A673 (cell line): ENCODE data around the gene ARMH1. TPM values are rescaled to one million over a fixed set of nuclear protein-coding genes. Genes with fewer than 3 reads are reported as not detected.

Experiments used
- BruUV-seq: library from RNA; stranded (reverse); fragments of 400-500 nt; replicated peaks from 2 replicates; lab custom pipeline; 2021; lab: Mats Ljungman, UMichigan
- CTCF ChIA-PET: fragments of 300-600 bp; sonication (Branson Sonifier 250); formaldehyde crosslinking; loops from one replicate; lab custom pipeline; 2022; ENCODE audit warnings: antibody characterized with exemption; lab: Charles Lee
- POLR2A ChIA-PET: fragments of 300-600 bp; sonication (Branson Sonifier 250); formaldehyde crosslinking; loops from one replicate; lab custom pipeline; 2022; ENCODE audit warnings: antibody characterized with exemption; ENCODE audit not compliant: low non-redundant PET; lab: Charles Lee
- DNase-seq: peaks from one replicate; pipeline ENCODE4 v3.0.0-alpha.2; 2015; ENCODE audit warnings: low spot score
- H3K27ac ChIP-seq: fragments of 200-600 bp; sonication (generic); 2 replicates; pipeline ENCODE4 v1.5.1; 2016; ENCODE audit warnings: mixed run types, low read depth, mild to moderate bottlenecking, mixed read lengths, antibody characterized with exemption, low read length; ENCODE audit not compliant: poor library complexity, severe bottlenecking
- H3K27me3 ChIP-seq: fragments of 200-600 bp; sonication (generic); replicated peaks from 2 replicates; pipeline ENCODE4 v1.6.1; 2017; ENCODE audit warnings: mixed run types, low read depth, mild to moderate bottlenecking, mixed read lengths, antibody characterized with exemption, low read length; ENCODE audit not compliant: insufficient read depth, poor library complexity
- H3K36me3 ChIP-seq: fragments of 200-600 bp; sonication (generic); 2 replicates; pipeline ENCODE4 v1.6.1; 2016; ENCODE audit warnings: mixed run types, mild to moderate bottlenecking, mixed read lengths, antibody characterized with exemption, low read length; ENCODE audit not compliant: insufficient read depth, poor library complexity, severe bottlenecking
- H3K4me1 ChIP-seq: fragments of 200-600 bp; sonication (generic); 2 replicates; pipeline ENCODE4 v1.6.1; 2017; ENCODE audit warnings: mixed run types, mild to moderate bottlenecking, mixed read lengths, antibody characterized with exemption, low read length; ENCODE audit not compliant: insufficient read depth, poor library complexity, severe bottlenecking
- H3K4me3 ChIP-seq: fragments of 200-600 bp; sonication (generic); 2 replicates; pipeline ENCODE4 v1.5.1; 2016; ENCODE audit warnings: low read depth, mixed run types, mild to moderate bottlenecking, mixed read lengths, low read length; ENCODE audit not compliant: poor library complexity, severe bottlenecking
- H3K9me3 ChIP-seq: fragments of 200-600 bp; sonication (generic); 2 replicates; pipeline ENCODE4 v1.6.1; 2016; ENCODE audit warnings: mixed run types, low read depth, mild to moderate bottlenecking, mixed read lengths, antibody characterized with exemption, low read length; ENCODE audit not compliant: poor library complexity, severe bottlenecking
- CTCF ChIP-seq: fragments of 300-800, 200-600 bp; sonication (generic); conservative IDR thresholded peaks from 2 replicates; pipeline ENCODE4 v1.5.1; 2017; ENCODE audit warnings: low read depth, mild to moderate bottlenecking, antibody characterized with exemption, low read length, moderate library complexity, mixed read lengths
- EZH2 ChIP-seq: fragments of 200-600 bp; sonication (generic); IDR thresholded peaks from 2 replicates; pipeline ENCODE4 v1.6.1; 2017; ENCODE audit warnings: borderline replicate concordance, low read depth, mild to moderate bottlenecking, mixed read lengths, antibody characterized with exemption, low read length; ENCODE audit not compliant: poor library complexity, severe bottlenecking
- intact Hi-C: fragments of 100-400 bp; cut with micrococcal nuclease; formaldehyde crosslinking; loops from one replicate; pipeline ENCODE4 v1.10.0; 2022; ENCODE audit not compliant: unreplicated experiment
- total RNA-seq: library from RNA; stranded (reverse); gene quantifications from 2 replicates; pipeline ENCODE4 v1.2.3, GENCODE V29; 2021

ARMH1 gene
- total RNA-seq, 1 experiment from 2014 or later, result 0.26 TPM

GRCh38 chr1:44640200-44640853 lies 34.2 kb upstream of the ARMH1 start:
- ChIA-PET POLR2A (no interaction called here), CTCF (no interaction called here)
- H3K27ac ChIP-seq, result no peak overlapping the region
- BruUV-seq, result no TSS peak
- H3K4me3 ChIP-seq, result no peak overlapping the region
- peaks cover 71% of the 10 kb centered on the region for H3K36me3 ChIP-seq
- H3K27me3 ChIP-seq, result no peaks in the 10 kb centered on the region
- no peaks in the 10 kb centered on the region for H3K9me3 ChIP-seq
- intact Hi-C loops, result no loop called here
- H3K4me1 ChIP-seq, result no peaks in the 10 kb centered on the region
- TF ChIP-seq CTCF (no peak), EZH2 (no peak)
- DNase-seq, result no peak

- CTCF ChIA-PET, result interaction anchor here (0.8 kb wide), 1 partner anchor 11 kb away, joined by 3 read pairs; no protein-coding TSS in a partner anchor
- Histone ChIP-seq H3K4me1 (no peaks in the 10 kb centered on the region), H3K9me3 (no peaks in the 10 kb centered on the region), H3K27me3 (no peaks in the 10 kb centered on the region), H3K4me3 (no peak overlapping the region), H3K36me3 (peaks cover 68% of the 10 kb centered on the region), H3K27ac (no peak overlapping the region)
- intact Hi-C loops, result no loop called here
- DNase-seq, result no peak
- no TSS peak for BruUV-seq
- TF ChIP-seq CTCF (no peak), EZH2 (no peak)
- POLR2A ChIA-PET, result interaction anchor here (0.7 kb wide), 1 partner anchor 1246 kb away, joined by 3 read pairs; no protein-coding TSS in a partner anchor
Measured at GRCh38 chr1:44641126-44642102, 33.1 kb upstream of the ARMH1 start.

DNA sequence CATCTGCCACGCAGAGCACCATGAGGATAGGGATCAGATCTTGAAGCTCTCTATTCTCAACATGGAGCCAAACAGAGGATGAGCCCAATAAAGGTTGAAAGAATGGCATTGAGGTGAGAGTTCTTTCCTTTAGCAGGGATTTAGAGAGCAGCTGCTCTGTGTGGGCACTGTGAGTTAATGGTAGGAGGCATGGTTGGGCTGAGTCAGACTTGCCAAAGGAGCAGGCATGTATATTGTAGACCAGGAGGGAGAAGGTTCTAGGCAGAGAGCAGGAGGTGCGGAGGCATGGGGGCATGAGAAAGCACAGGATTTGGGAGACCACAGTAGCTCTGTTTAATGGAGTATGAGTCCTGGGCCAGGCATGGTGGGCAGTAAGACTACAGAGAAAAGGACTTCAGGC lies 32.3 kb upstream of the ARMH1 start:
- Histone ChIP-seq H3K4me3 (no peak overlapping the region), H3K27ac (no peak overlapping the region), H3K27me3 (no peaks in the 10 kb centered on the region), H3K36me3 (peaks cover 62% of the 10 kb centered on the region), H3K9me3 (no peaks in the 10 kb centered on the region), H3K4me1 (no peaks in the 10 kb centered on the region)
- DNase-seq, result no peak
- POLR2A ChIA-PET, result interaction anchor here (0.7 kb wide), 1 partner anchor 1246 kb away, joined by 3 read pairs; no protein-coding TSS in a partner anchor
- no TSS peak for BruUV-seq
- CTCF ChIA-PET, result interaction anchor here (0.8 kb wide), 1 partner anchor 10 kb away, joined by 3 read pairs; no protein-coding TSS in a partner anchor
- intact Hi-C loops, result no loop called here
- no peak for TF ChIP-seq CTCF
- TF ChIP-seq EZH2, result no peak
